HCT116 (cell line): ENCODE measurements around the gene RBM39. TPM values are rescaled to one million over a fixed set of nuclear protein-coding genes. Genes with fewer than 3 reads are reported as not detected.

Experiments used
- ATAC-seq: fragments of 200-7000 bp; cut with Tn5 transposase; 2 replicates; pipeline ENCODE4 v1.9.1; 2020; ENCODE audit warnings: mild to moderate bottlenecking, moderate library complexity
- BruUV-seq: library from RNA; stranded (reverse); fragments of 400-500 nt; replicated peaks from 2 replicates; lab custom pipeline; 2021; lab: Mats Ljungman, UMichigan
- CTCF ChIA-PET: fragments of 300-600 bp; sonication (Branson Sonifier 250); formaldehyde crosslinking; loops from one replicate; lab custom pipeline; 2021; ENCODE audit warnings: antibody characterized with exemption; lab: Charles Lee
- POLR2A ChIA-PET: fragments of 300-600, 350-600 bp; sonication (Branson Sonifier 250); formaldehyde crosslinking; loops from one replicate; lab custom pipeline; 2021; ENCODE audit warnings: antibody characterized with exemption; lab: Charles Lee
- RAD21 ChIA-PET, 2 experiments: fragments of 300-600 bp; sonication (Branson Sonifier 250); formaldehyde crosslinking; loops; one replicate each; lab custom pipeline; 2023; ENCODE audit warnings: low total read pairs in 2 of 2; ENCODE audit not compliant: uncharacterized antibody in 2 of 2, unreplicated experiment in 2 of 2, low non-redundant PET in 1 of 2; lab: Charles Lee
- DNase-seq: peaks from one replicate; pipeline ENCODE4 v3.0.0-alpha.2; 2010; ENCODE audit warnings: low read depth, low spot score
- H2AFZ ChIP-seq: fragments of 200-600 bp; shearing (Covaris generic), sonication (generic); 2 replicates; pipeline ENCODE4 v1.6.1; 2017; ENCODE audit warnings: low read depth, mixed run types, mixed read lengths, antibody characterized with exemption, low read length; ENCODE audit not compliant: poor library complexity, severe bottlenecking
- H3K27ac ChIP-seq: 2 replicates; pipeline ENCODE4 v1.5.1; 2012; ENCODE audit warnings: low read depth, low read length
- H3K27me3 ChIP-seq: fragments of 200-600 bp; sonication (generic); 2 replicates; pipeline ENCODE4 v1.6.1; 2016; ENCODE audit warnings: mixed run types, low read length, mixed read lengths; ENCODE audit not compliant: insufficient read depth
- H3K36me3 ChIP-seq, 2 experiments: fragments of 200-500 bp in 1 of 2; fragments of 200-600 bp in 1 of 2; sonication (Bioruptor generic) in 1 of 2; sonication (generic) in 1 of 2; 2 replicates each; pipeline versions ENCODE4 v1.5.1 to v1.6.1; 2014 to 2016; ENCODE audit warnings: low read length in 2 of 2, inconsistent platforms in 1 of 2, mixed read lengths in 1 of 2, mixed run types in 1 of 2; ENCODE audit not compliant: insufficient read depth in 2 of 2, control insufficient read depth in 1 of 2
- H3K4me1 ChIP-seq, 2 experiments: fragments of 200-600 bp in 1 of 2; sonication (generic) in 1 of 2; 2 replicates each; pipeline versions ENCODE4 v1.5.1 to v1.6.1; 2012 to 2017; ENCODE audit warnings: low read length in 2 of 2, inconsistent platforms in 1 of 2, mild to moderate bottlenecking in 1 of 2, mixed read lengths in 1 of 2, mixed run types in 1 of 2, moderate library complexity in 1 of 2; ENCODE audit not compliant: insufficient read depth in 2 of 2, control insufficient read depth in 1 of 2
- H3K4me2 ChIP-seq: fragments of 200-600 bp; sonication (generic); 2 replicates; pipeline ENCODE4 v1.6.1; 2017; ENCODE audit warnings: mixed run types, low read length, mixed read lengths
- H3K4me3 ChIP-seq, 2 experiments: fragments of 200-600 bp in 1 of 2; sonication (generic) in 1 of 2; replicated peaks in 1 of 2; 2 replicates each; pipeline ENCODE4 v1.5.1; 2011 to 2016; ENCODE audit warnings: low read length in 2 of 2, control low read depth in 1 of 2, low read depth in 1 of 2, mild to moderate bottlenecking in 1 of 2, mixed read lengths in 1 of 2, mixed run types in 1 of 2
- H3K79me2 ChIP-seq: fragments of 200-600 bp; sonication (generic); 2 replicates; pipeline ENCODE4 v1.6.1; 2017; ENCODE audit warnings: mild to moderate bottlenecking, mixed run types, low read length, moderate library complexity, mixed read lengths; ENCODE audit not compliant: insufficient read depth
- H3K9ac ChIP-seq: fragments of 200-600 bp; sonication (generic); 2 replicates; pipeline ENCODE4 v1.6.1; 2016; ENCODE audit warnings: low read length, mixed read lengths
- H3K9me2 ChIP-seq: fragments of 200-600 bp; sonication (generic), shearing (Covaris generic); 2 replicates; pipeline ENCODE4 v1.6.1; 2017; ENCODE audit warnings: mixed run types, mild to moderate bottlenecking, moderate library complexity; ENCODE audit not compliant: insufficient read depth
- H3K9me3 ChIP-seq, 2 experiments: fragments of 200-500 bp in 1 of 2; fragments of 200-600 bp in 1 of 2; sonication (Bioruptor generic) in 1 of 2; sonication (generic) in 1 of 2; 2 replicates each; pipeline ENCODE4 v1.6.1; 2014 to 2017; ENCODE audit warnings: low read length in 2 of 2, mixed read lengths in 2 of 2, inconsistent platforms in 1 of 2, low read depth in 1 of 2, mild to moderate bottlenecking in 1 of 2, mixed run types in 1 of 2, moderate library complexity in 1 of 2; ENCODE audit not compliant: control insufficient read depth in 1 of 2, insufficient read depth in 1 of 2
- H4K20me1 ChIP-seq: fragments of 200-600 bp; sonication (generic), shearing (Covaris generic); 2 replicates; pipeline ENCODE4 v1.6.1; 2017; ENCODE audit warnings: mixed run types, mild to moderate bottlenecking, moderate library complexity; ENCODE audit not compliant: insufficient read depth
- CBX3 ChIP-seq: IDR thresholded peaks from 2 replicates; pipeline ENCODE4 v1.6.1; 2012; ENCODE audit warnings: low read depth
- EGR1 ChIP-seq: IDR thresholded peaks from 2 replicates; pipeline ENCODE4 v1.6.1; 2012; ENCODE audit warnings: low read depth
- ELF1 ChIP-seq: IDR thresholded peaks from 2 replicates; pipeline ENCODE4 v1.6.1; 2012; ENCODE audit warnings: low read depth, borderline replicate concordance
- EZH2phosphoT487 ChIP-seq: fragments of 200-600 bp; IDR thresholded peaks from 2 replicates; pipeline ENCODE4 v1.6.1; 2018; ENCODE audit warnings: antibody characterized with exemption, borderline replicate concordance
- FOSL1 ChIP-seq: IDR thresholded peaks from 2 replicates; pipeline ENCODE4 v1.6.1; 2012; ENCODE audit warnings: low read depth
- JUND ChIP-seq: IDR thresholded peaks from 2 replicates; pipeline ENCODE4 v1.6.1; 2012
- POLR2A ChIP-seq: IDR thresholded peaks from 2 replicates; pipeline ENCODE4 v1.7.0; 2011; ENCODE audit warnings: borderline replicate concordance; ENCODE audit not compliant: insufficient read depth, insufficient read length; ENCODE audit errors: extremely low read depth
- POLR2AphosphoS5 ChIP-seq: IDR thresholded peaks from 2 replicates; pipeline ENCODE4 v1.6.1; 2011; ENCODE audit warnings: mild to moderate bottlenecking, low read depth, low read length, moderate library complexity
- RAD21 ChIP-seq: IDR thresholded peaks from 2 replicates; pipeline ENCODE4 v1.6.1; 2012; ENCODE audit warnings: low read depth, mild to moderate bottlenecking
- SIN3A ChIP-seq: IDR thresholded peaks from 2 replicates; pipeline ENCODE4 v1.6.1; 2012; ENCODE audit warnings: low read depth
- TCF7L2 ChIP-seq: IDR thresholded peaks from 2 replicates; pipeline ENCODE4 v1.7.0; 2011; ENCODE audit warnings: borderline replicate concordance, inconsistent platforms; ENCODE audit not compliant: insufficient read depth, insufficient read length; ENCODE audit errors: extremely low read depth
- YY1 ChIP-seq: IDR thresholded peaks from 2 replicates; pipeline ENCODE4 v1.6.1; 2011; ENCODE audit warnings: low read length, low read depth, moderate library complexity, mild to moderate bottlenecking; ENCODE audit not compliant: insufficient replicate concordance; ENCODE audit errors: extremely low read depth
- ZFX ChIP-seq: fragments of 450-650 bp; IDR thresholded peaks from 2 replicates; pipeline ENCODE4 v1.6.1; 2017
- intact Hi-C: fragments of 100-400 bp; cut with micrococcal nuclease; formaldehyde crosslinking; loops from 2 replicates; pipeline ENCODE4 v1.10.0; 2022
- total RNA-seq: library from RNA; stranded (reverse); gene quantifications from one replicate; pipeline ENCODE4 v1.2.1, GENCODE V29; 2021; ENCODE audit not compliant: unreplicated experiment
- TF ChIP-seq, protein P1 (sequence below): IDR thresholded peaks from 2 replicates; pipeline ENCODE4 v1.6.1; 2011; ENCODE audit warnings: mild to moderate bottlenecking, low read length, moderate library complexity; ENCODE audit not compliant: insufficient replicate concordance; ENCODE audit errors: extremely low read depth
- TF ChIP-seq, protein P2 (sequence below): IDR thresholded peaks from 2 replicates; pipeline ENCODE4 v1.6.1; 2012
- TF ChIP-seq, protein P3 (sequence below): IDR thresholded peaks from 2 replicates; pipeline ENCODE4 v1.6.1; 2012
- TF ChIP-seq, protein P4 (sequence below), 3 experiments: fragments of 200-600 bp in 1 of 3; sonication (generic) in 1 of 3; IDR thresholded peaks in 2 of 3; conservative IDR thresholded peaks in 1 of 3; 2 replicates each; pipeline ENCODE4 v1.5.1; 2012 to 2017; ENCODE audit warnings: low read depth in 2 of 3, low read length in 2 of 3, antibody characterized with exemption in 1 of 3, borderline replicate concordance in 1 of 3, control low read depth in 1 of 3, mild to moderate bottlenecking in 1 of 3, mixed read lengths in 1 of 3, mixed run types in 1 of 3, moderate library complexity in 1 of 3; ENCODE audit not compliant: insufficient read depth in 1 of 3
- TF ChIP-seq, protein P5 (sequence below): IDR thresholded peaks from 2 replicates; pipeline ENCODE4 v1.6.1; 2012; ENCODE audit warnings: low read depth

Gene RBM39
- total RNA-seq, 1 experiment from 2014 or later = 234 TPM

DNA sequence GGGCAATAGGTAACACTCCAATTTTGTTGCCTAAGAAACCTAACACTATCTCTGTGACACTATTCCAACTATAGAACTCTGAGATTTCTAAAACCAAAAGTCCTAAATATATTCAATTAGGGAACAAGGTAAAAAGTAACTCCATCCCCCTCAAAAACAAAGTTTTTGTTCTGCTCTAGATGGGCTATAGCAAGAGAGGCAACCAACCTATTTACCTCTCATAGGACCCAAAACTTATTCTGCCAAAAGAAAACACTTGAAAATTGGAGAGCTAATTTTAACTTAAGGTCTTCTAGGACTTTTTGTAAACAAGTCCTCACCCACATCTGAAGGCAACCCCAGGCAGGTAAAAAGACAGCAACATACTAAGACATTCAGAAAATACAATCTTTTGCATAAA is 7.7 kb downstream of the RBM39 start:
- ChIA-PET CTCF (no interaction called here), POLR2A (interaction anchor here (1.4 to 1.5 kb wide), 2 partner anchors 8 to 9 kb away, joined by 3 read pairs; partner anchors contain the start of gene RBM39), RAD21 (no interaction called here)
- Histone ChIP-seq H2AFZ (no peak overlapping the region), H4K20me1 (peaks cover 81% of the 10 kb centered on the region), H3K27ac (no peak overlapping the region), H3K9ac (no peak overlapping the region), H3K9me2 (no peaks in the 10 kb centered on the region), H3K4me2 (no peak overlapping the region), H3K79me2 (peaks cover 100% of the 10 kb centered on the region), H3K4me3 (no peak overlapping the region), H3K36me3 (peaks cover 83 to 91% of the 10 kb centered on the region in 2 experiments), H3K4me1 (0 out of 4 replicates have a peak, but pooled peaks cover 0 to 2% of the 10 kb centered on the region in 2 experiments), H3K27me3 (no peaks in the 10 kb centered on the region), H3K9me3 (no peaks in the 10 kb centered on the region)
- no peak for TF ChIP-seq RAD21
- no peak for TF ChIP-seq ELF1
- no peak for TF ChIP-seq ZFX
- no peak for TF ChIP-seq CBX3
- TF ChIP-seq EZH2phosphoT487 = no peak
- TF ChIP-seq, protein P1, sequence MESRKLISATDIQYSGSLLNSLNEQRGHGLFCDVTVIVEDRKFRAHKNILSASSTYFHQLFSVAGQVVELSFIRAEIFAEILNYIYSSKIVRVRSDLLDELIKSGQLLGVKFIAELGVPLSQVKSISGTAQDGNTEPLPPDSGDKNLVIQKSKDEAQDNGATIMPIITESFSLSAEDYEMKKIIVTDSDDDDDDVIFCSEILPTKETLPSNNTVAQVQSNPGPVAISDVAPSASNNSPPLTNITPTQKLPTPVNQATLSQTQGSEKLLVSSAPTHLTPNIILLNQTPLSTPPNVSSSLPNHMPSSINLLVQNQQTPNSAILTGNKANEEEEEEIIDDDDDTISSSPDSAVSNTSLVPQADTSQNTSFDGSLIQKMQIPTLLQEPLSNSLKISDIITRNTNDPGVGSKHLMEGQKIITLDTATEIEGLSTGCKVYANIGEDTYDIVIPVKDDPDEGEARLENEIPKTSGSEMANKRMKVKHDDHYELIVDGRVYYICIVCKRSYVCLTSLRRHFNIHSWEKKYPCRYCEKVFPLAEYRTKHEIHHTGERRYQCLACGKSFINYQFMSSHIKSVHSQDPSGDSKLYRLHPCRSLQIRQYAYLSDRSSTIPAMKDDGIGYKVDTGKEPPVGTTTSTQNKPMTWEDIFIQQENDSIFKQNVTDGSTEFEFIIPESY = no peak
- no peak for TF ChIP-seq EGR1
- TF ChIP-seq POLR2A = no peak
- TF ChIP-seq, protein P2, sequence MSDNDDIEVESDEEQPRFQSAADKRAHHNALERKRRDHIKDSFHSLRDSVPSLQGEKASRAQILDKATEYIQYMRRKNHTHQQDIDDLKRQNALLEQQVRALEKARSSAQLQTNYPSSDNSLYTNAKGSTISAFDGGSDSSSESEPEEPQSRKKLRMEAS = no peak
- TF ChIP-seq, protein P3, sequence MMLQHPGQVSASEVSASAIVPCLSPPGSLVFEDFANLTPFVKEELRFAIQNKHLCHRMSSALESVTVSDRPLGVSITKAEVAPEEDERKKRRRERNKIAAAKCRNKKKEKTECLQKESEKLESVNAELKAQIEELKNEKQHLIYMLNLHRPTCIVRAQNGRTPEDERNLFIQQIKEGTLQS = no peak
- TF ChIP-seq, protein P4, sequence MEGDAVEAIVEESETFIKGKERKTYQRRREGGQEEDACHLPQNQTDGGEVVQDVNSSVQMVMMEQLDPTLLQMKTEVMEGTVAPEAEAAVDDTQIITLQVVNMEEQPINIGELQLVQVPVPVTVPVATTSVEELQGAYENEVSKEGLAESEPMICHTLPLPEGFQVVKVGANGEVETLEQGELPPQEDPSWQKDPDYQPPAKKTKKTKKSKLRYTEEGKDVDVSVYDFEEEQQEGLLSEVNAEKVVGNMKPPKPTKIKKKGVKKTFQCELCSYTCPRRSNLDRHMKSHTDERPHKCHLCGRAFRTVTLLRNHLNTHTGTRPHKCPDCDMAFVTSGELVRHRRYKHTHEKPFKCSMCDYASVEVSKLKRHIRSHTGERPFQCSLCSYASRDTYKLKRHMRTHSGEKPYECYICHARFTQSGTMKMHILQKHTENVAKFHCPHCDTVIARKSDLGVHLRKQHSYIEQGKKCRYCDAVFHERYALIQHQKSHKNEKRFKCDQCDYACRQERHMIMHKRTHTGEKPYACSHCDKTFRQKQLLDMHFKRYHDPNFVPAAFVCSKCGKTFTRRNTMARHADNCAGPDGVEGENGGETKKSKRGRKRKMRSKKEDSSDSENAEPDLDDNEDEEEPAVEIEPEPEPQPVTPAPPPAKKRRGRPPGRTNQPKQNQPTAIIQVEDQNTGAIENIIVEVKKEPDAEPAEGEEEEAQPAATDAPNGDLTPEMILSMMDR (IDR thresholded peaks at IDR 0.05 in 2 of 3, conservative IDR thresholded peaks at IDR 0.05 in 1 of 3; ENCODE audit: borderline replicate concordance in 1 of 3, insufficient read depth in 1 of 3, low read depth in 2 of 3, low read length in 2 of 3) = no peak
- no peak for TF ChIP-seq POLR2AphosphoS5
- TF ChIP-seq YY1 = no peak
- no peak for TF ChIP-seq SIN3A
- TF ChIP-seq JUND = no peak
- TF ChIP-seq FOSL1 = no peak
- TF ChIP-seq, protein P5, sequence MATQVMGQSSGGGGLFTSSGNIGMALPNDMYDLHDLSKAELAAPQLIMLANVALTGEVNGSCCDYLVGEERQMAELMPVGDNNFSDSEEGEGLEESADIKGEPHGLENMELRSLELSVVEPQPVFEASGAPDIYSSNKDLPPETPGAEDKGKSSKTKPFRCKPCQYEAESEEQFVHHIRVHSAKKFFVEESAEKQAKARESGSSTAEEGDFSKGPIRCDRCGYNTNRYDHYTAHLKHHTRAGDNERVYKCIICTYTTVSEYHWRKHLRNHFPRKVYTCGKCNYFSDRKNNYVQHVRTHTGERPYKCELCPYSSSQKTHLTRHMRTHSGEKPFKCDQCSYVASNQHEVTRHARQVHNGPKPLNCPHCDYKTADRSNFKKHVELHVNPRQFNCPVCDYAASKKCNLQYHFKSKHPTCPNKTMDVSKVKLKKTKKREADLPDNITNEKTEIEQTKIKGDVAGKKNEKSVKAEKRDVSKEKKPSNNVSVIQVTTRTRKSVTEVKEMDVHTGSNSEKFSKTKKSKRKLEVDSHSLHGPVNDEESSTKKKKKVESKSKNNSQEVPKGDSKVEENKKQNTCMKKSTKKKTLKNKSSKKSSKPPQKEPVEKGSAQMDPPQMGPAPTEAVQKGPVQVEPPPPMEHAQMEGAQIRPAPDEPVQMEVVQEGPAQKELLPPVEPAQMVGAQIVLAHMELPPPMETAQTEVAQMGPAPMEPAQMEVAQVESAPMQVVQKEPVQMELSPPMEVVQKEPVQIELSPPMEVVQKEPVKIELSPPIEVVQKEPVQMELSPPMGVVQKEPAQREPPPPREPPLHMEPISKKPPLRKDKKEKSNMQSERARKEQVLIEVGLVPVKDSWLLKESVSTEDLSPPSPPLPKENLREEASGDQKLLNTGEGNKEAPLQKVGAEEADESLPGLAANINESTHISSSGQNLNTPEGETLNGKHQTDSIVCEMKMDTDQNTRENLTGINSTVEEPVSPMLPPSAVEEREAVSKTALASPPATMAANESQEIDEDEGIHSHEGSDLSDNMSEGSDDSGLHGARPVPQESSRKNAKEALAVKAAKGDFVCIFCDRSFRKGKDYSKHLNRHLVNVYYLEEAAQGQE = no peak
- TF ChIP-seq TCF7L2 = no peak
- ATAC-seq = no peak
- BruUV-seq = no TSS peak
- intact Hi-C loops = no loop called here
- DNase-seq = no peak
